Lower leg skin (tissue), 4 donors: ENCODE results near the gene POLR2E. TPM values are rescaled to one million over a fixed set of nuclear protein-coding genes. Genes with fewer than 3 reads are reported as not detected.

Experiments
- DNase-seq, 2 donors: peaks; one replicate each; pipeline ENCODE4 v3.0.0-alpha.2; 2019; ENCODE audit warnings: low spot score in 2 of 2
- H3K4me3 ChIP-seq: fragments of 200-600 bp; sonication (generic); 2 replicates; pipeline ENCODE4 v1.5.1; 2017; ENCODE audit warnings: mild to moderate bottlenecking, low read depth; ENCODE audit not compliant: poor library complexity, severe bottlenecking
- POLR2A ChIP-seq, 2 donors: fragments of 450-650 bp; IDR thresholded peaks; one replicate each; pipeline ENCODE4 v1.6.1; 2016 to 2017; ENCODE audit warnings: antibody characterized with exemption in 2 of 2, mild to moderate bottlenecking in 1 of 2, moderate library complexity in 1 of 2
- WGBS, 2 donors: methylation state at CpG; one replicate each; pipeline ENCODE4 v1.1.5; 2018; 5-methylcytosine and 5-hydroxymethylcytosine counted together
- intact Hi-C: fragments of 100-400 bp; cut with DNase I; formaldehyde crosslinking; loops from one replicate; pipeline ENCODE4 v1.15.0; 2023; ENCODE audit warnings: low total_unique reads
- total RNA-seq, 4 donors: library from RNA; depleted of rRNA; stranded (reverse); fragments of >200 nt; gene quantifications; one replicate each; pipeline ENCODE4 v1.1.0, GENCODE V29; 2016
- TF ChIP-seq, protein P1 (sequence below), 3 donors: fragments of 450-650 bp; IDR thresholded peaks; one replicate each; pipeline ENCODE4 v1.5.1; 2016; ENCODE audit warnings: antibody characterized with exemption in 3 of 3, mild to moderate bottlenecking in 3 of 3, moderate library complexity in 2 of 3

POLR2E gene
- 100 to 1,000 TPM in 3 of 4 donors, 10 to 100 TPM in 1; 93.3 to 198 (median 123) TPM for total RNA-seq

- TF ChIP-seq, protein P1, sequence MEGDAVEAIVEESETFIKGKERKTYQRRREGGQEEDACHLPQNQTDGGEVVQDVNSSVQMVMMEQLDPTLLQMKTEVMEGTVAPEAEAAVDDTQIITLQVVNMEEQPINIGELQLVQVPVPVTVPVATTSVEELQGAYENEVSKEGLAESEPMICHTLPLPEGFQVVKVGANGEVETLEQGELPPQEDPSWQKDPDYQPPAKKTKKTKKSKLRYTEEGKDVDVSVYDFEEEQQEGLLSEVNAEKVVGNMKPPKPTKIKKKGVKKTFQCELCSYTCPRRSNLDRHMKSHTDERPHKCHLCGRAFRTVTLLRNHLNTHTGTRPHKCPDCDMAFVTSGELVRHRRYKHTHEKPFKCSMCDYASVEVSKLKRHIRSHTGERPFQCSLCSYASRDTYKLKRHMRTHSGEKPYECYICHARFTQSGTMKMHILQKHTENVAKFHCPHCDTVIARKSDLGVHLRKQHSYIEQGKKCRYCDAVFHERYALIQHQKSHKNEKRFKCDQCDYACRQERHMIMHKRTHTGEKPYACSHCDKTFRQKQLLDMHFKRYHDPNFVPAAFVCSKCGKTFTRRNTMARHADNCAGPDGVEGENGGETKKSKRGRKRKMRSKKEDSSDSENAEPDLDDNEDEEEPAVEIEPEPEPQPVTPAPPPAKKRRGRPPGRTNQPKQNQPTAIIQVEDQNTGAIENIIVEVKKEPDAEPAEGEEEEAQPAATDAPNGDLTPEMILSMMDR (IDR thresholded peaks at IDR 0.05) = no peak
- peak in 1 of 2 donors; percentile 42 for TF ChIP-seq POLR2A (IDR thresholded peaks at IDR 0.05)
- peak; percentile 97 to 100 for DNase-seq
- intact Hi-C loops = no loop called here
- peak within 1 kb of the TSS; percentile 87 for H3K4me3 ChIP-seq
- WGBS, 2 donors = 0% methylated on average over 29 to 67 of the region's 81 CpGs
Observed at GRCh38 chr19:1094978-1095701, at the start of gene POLR2E. Gene POLR2E, minus strand, starts transcription at chr19:1095375. Its CDS starts 60 bp downstream, at chr19:1095315.

GRCh38 chr19:1144741-1145140, 49.6 kb upstream of the POLR2E start:
- WGBS, 2 donors = 92 to 97% methylated on average over 1 of the region's 1 CpG
- no peak overlapping the region for H3K4me3 ChIP-seq
- TF ChIP-seq, protein P1 (IDR thresholded peaks at IDR 0.05) = no peak
- TF ChIP-seq POLR2A (IDR thresholded peaks at IDR 0.05) = no peak
- intact Hi-C loops = no loop called here
- no peak for DNase-seq

- TF ChIP-seq, protein P1 (IDR thresholded peaks at IDR 0.05) = no peak
- no peak for TF ChIP-seq POLR2A (IDR thresholded peaks at IDR 0.05)
- intact Hi-C loops = no loop called here
- H3K4me3 ChIP-seq = no peak overlapping the region
- no peak for DNase-seq
- WGBS, 2 donors = 88 to 93% methylated on average over 23 of the region's 33 CpGs
Observed at GRCh38 chr19:1143828-1144399, 48.7 kb upstream of the POLR2E start.

DNA sequence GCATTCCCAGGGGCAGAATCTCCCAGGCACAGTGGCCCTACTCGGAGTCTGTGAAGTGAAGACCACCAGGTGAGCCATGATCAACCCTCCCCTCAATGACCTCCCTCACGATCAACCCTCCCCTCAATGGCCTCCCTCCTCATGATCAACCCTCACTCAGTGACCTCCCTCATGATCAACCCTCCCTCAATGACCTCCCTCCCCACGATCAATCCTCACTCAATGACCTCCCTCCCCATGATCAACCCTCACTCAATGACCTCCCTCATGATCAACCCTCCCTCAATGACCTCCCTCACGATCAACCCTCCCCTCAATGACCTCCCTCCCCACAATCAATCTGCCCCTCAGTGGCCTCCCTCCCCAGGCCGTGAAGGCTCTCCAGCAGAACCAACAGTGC, 46.8 kb upstream of the POLR2E start:
- WGBS, 2 donors = 80 to 81% methylated on average over 5 of the region's 5 CpGs
- intact Hi-C loops = no loop called here
- no peak for DNase-seq
- TF ChIP-seq, protein P1 (IDR thresholded peaks at IDR 0.05) = no peak
- no peak for TF ChIP-seq POLR2A (IDR thresholded peaks at IDR 0.05)
- H3K4me3 ChIP-seq = no peak overlapping the region

GRCh38 chr19:1140272-1141027, 45.3 kb upstream of the POLR2E start:
- intact Hi-C loops = no loop called here
- no peak for DNase-seq
- WGBS, 2 donors = 87 to 88% methylated on average over 32 to 38 of the region's 39 CpGs
- TF ChIP-seq, protein P1 (IDR thresholded peaks at IDR 0.05) = no peak
- no peak for TF ChIP-seq POLR2A (IDR thresholded peaks at IDR 0.05)
- no peak overlapping the region for H3K4me3 ChIP-seq
